Measurements from ENCODE around the gene GK. TPM values are rescaled to one million over a fixed set of nuclear protein-coding genes. Genes with fewer than 3 reads are reported as not detected.
"Not testable (repeated sequence)": the region's sequence is repeated elsewhere in the genome, so short reads cannot be mapped to it uniquely, and the experiment has no call there.

The GK gene
- polyA plus RNA-seq, 1 donor from 2014 or later: 8.1 TPM

- peaks cover 2 to 16% (median 5%) of the 10 kb centered on the region in 3 donors for H3K9me3 Mint-ChIP-seq
- peaks cover 13 to 20% (median 14%) of the 10 kb centered on the region in 3 donors for H3K4me1 Mint-ChIP-seq
- H3K27ac Mint-ChIP-seq: peak overlapping the region in 1 of 3 donors; percentile 81
- peaks cover 3% of the 10 kb centered on the region for H3K36me3 Mint-ChIP-seq
- H3K4me3 Mint-ChIP-seq: no peak overlapping the region
- H3K27me3 Mint-ChIP-seq: no peaks in the 10 kb centered on the region
These were observed 59.0 kb downstream of the GK start for GRCh38 chrX:30712214-30712613.

- H3K27me3 Mint-ChIP-seq: no peaks in the 10 kb centered on the region
- peak overlapping the region in 3 of 4 donors; percentile 37 to 82 (median 81) for H3K4me3 Mint-ChIP-seq
- peak overlapping the region; percentile 31 to 81 (median 80) for H3K27ac Mint-ChIP-seq
- peaks cover 3% of the 10 kb centered on the region for H3K36me3 Mint-ChIP-seq
- peaks cover 13 to 20% (median 14%) of the 10 kb centered on the region in 3 donors for H3K4me1 Mint-ChIP-seq
- H3K9me3 Mint-ChIP-seq: peaks cover 2 to 16% (median 5%) of the 10 kb centered on the region in 3 donors
These were observed 59.9 kb downstream of the GK start for GRCh38 chrX:30713061-30713525.

- Mint-ChIP-seq H3K27me3 (no peaks in the 10 kb centered on the region), H3K4me3 (no peak overlapping the region), H3K27ac (no peak overlapping the region)
These were observed 60.9 kb downstream of the GK start for GRCh38 chrX:30714138-30714537.

DNA sequence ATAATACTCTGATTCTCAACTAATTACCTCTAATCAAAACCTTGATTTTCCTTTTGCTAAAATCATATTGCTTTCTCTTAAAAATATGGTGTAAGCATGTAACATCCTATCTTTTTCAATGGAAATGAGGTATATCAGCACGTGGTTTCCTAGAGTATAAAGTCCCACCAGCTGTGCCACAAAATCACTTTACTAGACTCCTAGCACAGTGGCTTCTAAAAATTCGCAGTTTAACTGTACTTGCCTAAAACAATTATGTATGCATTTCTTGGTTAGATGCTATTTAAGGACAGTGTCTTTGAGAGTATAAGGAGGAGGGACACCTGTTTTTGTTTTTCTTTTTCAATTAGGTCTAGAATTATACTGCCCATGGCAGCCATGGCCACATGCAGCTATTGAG lies 62.8 kb downstream of the GK start:
- Mint-ChIP-seq H3K4me1 (peaks cover 11 to 20% (median 14%) of the 10 kb centered on the region in 3 donors), H3K9me3 (peaks cover 0 to 12% (median 5%) of the 10 kb centered on the region in 3 donors), H3K4me3 (no peak overlapping the region)

More at GRCh38 chrX:30714138-30714537, 60.9 kb downstream of the GK start:
- Mint-ChIP-seq H3K9me3 (peaks cover 2 to 16% (median 5%) of the 10 kb centered on the region in 3 donors), H3K4me1 (peaks cover 13 to 20% (median 14%) of the 10 kb centered on the region in 3 donors), H3K36me3 (peaks cover 3% of the 10 kb centered on the region)

DNA sequence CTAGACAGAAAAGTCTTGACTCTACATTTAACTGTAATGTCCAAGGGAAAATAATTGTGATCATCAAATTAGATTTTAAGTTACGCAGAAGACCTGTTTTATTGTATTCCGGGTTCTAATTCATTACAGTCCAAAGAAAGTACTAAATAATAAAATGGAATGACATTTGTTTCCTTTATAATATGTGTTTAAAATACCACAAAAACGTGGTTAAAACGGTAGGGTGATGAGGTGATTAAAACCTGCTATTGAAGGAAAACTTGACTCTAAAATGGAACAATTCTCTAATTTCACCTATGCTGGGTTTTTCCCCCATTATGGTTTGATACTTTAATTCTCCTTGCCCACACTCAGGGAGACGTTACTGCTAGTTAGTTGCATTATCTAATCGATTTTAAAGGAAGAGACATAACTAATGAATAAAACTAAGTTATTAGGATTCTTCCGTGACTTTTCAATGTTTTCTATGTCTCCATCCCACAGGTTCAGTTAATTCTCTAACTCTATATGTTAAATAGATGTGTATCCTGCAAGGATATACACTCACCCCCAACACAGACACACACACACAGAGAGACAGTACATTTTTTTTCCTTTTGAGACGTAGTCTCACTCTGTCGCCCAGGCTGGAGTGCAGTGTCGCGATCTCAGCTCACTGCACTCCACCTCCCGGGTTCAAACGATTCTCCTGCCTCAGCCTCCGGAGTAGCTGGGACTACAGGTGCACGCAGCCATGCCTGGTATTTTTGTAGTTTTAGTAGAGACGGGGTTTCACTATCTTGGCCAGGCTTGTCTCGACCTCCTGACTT lies 80.8 kb downstream of the GK start:
- H3K9me3 Mint-ChIP-seq: no peaks in the 10 kb centered on the region
- no peak overlapping the region for H3K4me3 Mint-ChIP-seq
- peaks cover 0 to 2% (median 0%) of the 10 kb centered on the region in 3 donors for H3K4me1 Mint-ChIP-seq
- no peaks in the 10 kb centered on the region for H3K36me3 Mint-ChIP-seq
- no peak overlapping the region for H3K27ac Mint-ChIP-seq
- H3K27me3 Mint-ChIP-seq: no peaks in the 10 kb centered on the region

More for the DNA sequence above, 62.8 kb downstream of the GK start:
- no peak overlapping the region for H3K27ac Mint-ChIP-seq
- peaks cover 3% of the 10 kb centered on the region for H3K36me3 Mint-ChIP-seq
- no peaks in the 10 kb centered on the region for H3K27me3 Mint-ChIP-seq

DNA sequence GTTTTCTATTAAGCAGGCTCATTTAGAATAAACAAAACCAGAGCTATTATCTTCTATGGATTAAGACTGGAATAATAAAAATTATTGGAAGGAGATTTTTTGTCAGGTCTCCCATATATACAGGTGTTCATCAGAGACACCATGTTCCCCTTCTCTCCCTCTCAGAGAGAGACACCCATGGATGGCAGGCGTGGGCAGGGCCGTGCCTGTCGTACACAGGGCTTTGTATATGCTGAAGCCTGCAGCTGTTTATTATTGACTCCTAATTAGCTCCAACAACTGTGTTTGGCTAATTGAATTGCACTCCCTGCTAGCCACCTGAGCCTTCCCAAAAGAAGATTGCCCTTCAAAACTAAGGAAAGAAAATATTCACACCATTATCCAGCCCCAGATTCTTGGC lies 81.6 kb downstream of the GK start:
- no peaks in the 10 kb centered on the region for H3K27me3 Mint-ChIP-seq
- no peak overlapping the region for H3K27ac Mint-ChIP-seq
- H3K36me3 Mint-ChIP-seq: no peaks in the 10 kb centered on the region
- H3K4me3 Mint-ChIP-seq: no peak overlapping the region
- no peaks in the 10 kb centered on the region for H3K9me3 Mint-ChIP-seq
- peaks cover 0 to 2% (median 0%) of the 10 kb centered on the region in 3 donors for H3K4me1 Mint-ChIP-seq

GRCh38 chrX:30735839-30736238 lies 82.6 kb downstream of the GK start:
- H3K27me3 Mint-ChIP-seq: no peaks in the 10 kb centered on the region
- H3K36me3 Mint-ChIP-seq: no peaks in the 10 kb centered on the region
- no peak overlapping the region for H3K27ac Mint-ChIP-seq
- no peak overlapping the region for H3K4me3 Mint-ChIP-seq
- H3K9me3 Mint-ChIP-seq: no peaks in the 10 kb centered on the region
- H3K4me1 Mint-ChIP-seq: peaks cover 0 to 2% (median 0%) of the 10 kb centered on the region in 3 donors

DNA sequence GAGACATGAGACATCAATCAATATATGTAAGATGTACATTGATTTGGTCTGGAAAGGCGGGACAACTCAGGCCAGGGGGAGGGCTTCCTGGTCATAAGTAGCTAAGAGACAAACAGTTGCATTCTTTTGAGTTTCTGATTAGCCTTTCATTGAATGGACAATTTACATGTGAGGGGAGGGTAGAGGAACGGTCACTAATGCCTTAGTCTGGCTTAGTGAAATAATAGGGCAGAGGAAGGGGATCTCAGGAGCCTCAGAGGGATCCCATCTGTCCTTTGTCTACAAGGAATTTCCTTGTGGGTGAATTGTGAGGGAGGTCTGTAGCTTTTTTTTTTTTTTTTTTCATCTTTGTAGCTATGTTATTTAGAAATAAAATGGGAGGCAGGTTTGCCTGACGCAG lies 88.3 kb downstream of the GK start:
- H3K9me3 Mint-ChIP-seq: peaks cover 0 to 5% (median 2%) of the 10 kb centered on the region in 3 donors
- H3K4me1 Mint-ChIP-seq: peaks cover 0 to 2% (median 0%) of the 10 kb centered on the region in 3 donors
- no peak overlapping the region for H3K27ac Mint-ChIP-seq
- H3K4me3 Mint-ChIP-seq: no peak overlapping the region
- H3K27me3 Mint-ChIP-seq: peaks cover 4% of the 10 kb centered on the region
- H3K36me3 Mint-ChIP-seq: no peaks in the 10 kb centered on the region

DNA sequence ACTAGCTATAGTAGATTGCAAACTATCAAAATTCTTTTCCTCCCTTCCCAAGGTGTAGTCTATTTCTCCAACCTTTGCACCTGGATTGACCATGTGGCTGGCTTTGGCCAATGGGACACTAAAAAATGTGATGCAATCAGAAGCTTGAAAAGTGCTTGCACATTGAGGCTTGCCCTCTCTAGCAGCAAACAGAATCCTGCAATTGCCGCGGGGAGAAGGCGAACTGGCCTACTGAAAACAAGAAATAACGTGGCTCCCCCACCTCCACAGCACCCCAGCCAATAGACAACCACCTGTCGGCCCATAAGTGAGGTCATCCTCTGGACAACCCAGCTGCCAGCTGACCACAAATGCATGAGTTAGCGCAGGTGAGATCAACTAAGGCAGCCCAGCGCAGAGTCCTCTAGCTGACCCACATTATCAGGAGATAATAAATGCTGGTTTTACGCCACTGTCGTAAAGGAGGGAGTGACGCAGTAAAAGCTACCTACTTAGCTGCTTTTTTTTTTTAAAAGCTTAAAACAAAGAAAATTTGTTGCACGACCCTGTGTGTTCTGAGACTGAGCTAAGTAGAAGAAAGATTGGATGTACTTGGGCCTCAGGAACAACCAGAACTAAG lies 95.2 kb downstream of the GK start:
- Mint-ChIP-seq H3K4me1 (peaks cover 0 to 2% (median 0%) of the 10 kb centered on the region in 3 donors), H3K27ac (no peak overlapping the region), H3K4me3 (no peak overlapping the region), H3K27me3 (peaks cover 7% of the 10 kb centered on the region), H3K36me3 (no peaks in the 10 kb centered on the region), H3K9me3 (peaks cover 0 to 5% (median 3%) of the 10 kb centered on the region in 3 donors)

- Mint-ChIP-seq H3K9me3 (peaks cover 0 to 1% (median 0%) of the 10 kb centered on the region in 3 donors), H3K27ac (no peak overlapping the region), H3K27me3 (peaks cover 5% of the 10 kb centered on the region)
These were observed 98.3 kb downstream of the GK start for GRCh38 chrX:30751497-30751896.

DNA sequence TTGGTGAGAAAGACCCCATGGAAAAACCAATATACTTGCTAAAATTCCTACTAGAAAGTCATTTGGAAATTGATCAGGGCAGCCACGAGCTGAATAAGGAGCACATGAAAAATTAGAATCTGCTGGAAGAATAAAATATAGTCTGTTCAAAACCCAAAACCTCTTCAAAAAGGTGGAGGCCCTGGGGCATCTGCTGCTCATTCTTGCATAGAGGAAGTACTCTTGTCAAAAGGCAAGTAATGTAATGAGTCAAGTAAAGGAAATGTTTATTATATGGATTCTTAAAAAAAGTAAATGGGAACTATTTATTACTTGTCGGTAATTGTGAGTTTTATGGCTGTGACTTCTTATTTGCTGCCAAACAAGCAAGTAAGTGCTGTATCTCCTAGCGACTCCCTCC lies 109.5 kb downstream of the GK start:
- Mint-ChIP-seq H3K9me3 (no peaks in the 10 kb centered on the region), H3K27me3 (no peaks in the 10 kb centered on the region), H3K4me3 (no peak overlapping the region), H3K27ac (peak overlapping the region in 1 of 3 donors; percentile 39), H3K4me1 (no peaks in the 10 kb centered on the region), H3K36me3 (no peaks in the 10 kb centered on the region)

More at GRCh38 chrX:30751497-30751896, 98.3 kb downstream of the GK start:
- Mint-ChIP-seq H3K36me3 (no peaks in the 10 kb centered on the region), H3K4me3 (no peak overlapping the region), H3K4me1 (no peaks in the 10 kb centered on the region)

DNA sequence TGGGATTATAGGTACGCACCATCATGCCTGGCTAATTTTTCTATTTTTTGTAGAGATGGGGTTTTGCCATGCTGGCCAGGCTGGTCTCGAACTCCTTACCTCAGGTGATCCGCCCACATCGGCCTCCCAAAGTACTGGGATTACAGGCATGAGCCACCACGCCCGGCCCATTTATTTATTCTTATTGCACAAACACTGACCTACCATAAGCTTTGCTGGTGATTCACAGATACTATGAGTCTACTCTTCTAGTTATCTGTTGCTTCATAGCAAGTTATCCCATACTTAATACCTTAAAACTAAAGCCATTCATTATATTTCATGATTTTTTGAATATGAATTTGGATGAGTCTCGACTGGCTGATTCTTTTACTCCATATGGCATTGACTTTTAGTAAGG lies 120.5 kb downstream of the GK start:
- not testable (repeated sequence) for H3K27me3 Mint-ChIP-seq, H3K27ac Mint-ChIP-seq

GRCh38 chrX:30777575-30777974 lies 124.4 kb downstream of the GK start:
- H3K27me3 Mint-ChIP-seq: peaks cover 9% of the 10 kb centered on the region
- H3K27ac Mint-ChIP-seq: no peak overlapping the region
- H3K36me3 Mint-ChIP-seq: peaks cover 1% of the 10 kb centered on the region
- no peaks in the 10 kb centered on the region for H3K4me1 Mint-ChIP-seq
- H3K4me3 Mint-ChIP-seq: no peak overlapping the region
- H3K9me3 Mint-ChIP-seq: peaks cover 0 to 6% (median 3%) of the 10 kb centered on the region in 3 donors

More for the DNA sequence above, 120.5 kb downstream of the GK start:
- H3K4me3 Mint-ChIP-seq, H3K36me3 Mint-ChIP-seq, H3K4me1 Mint-ChIP-seq, H3K9me3 Mint-ChIP-seq: not testable (repeated sequence)

- H3K27ac Mint-ChIP-seq: no peak overlapping the region
- H3K27me3 Mint-ChIP-seq: peaks cover 9% of the 10 kb centered on the region
- peaks cover 1% of the 10 kb centered on the region for H3K36me3 Mint-ChIP-seq
- H3K4me1 Mint-ChIP-seq: no peaks in the 10 kb centered on the region
- H3K4me3 Mint-ChIP-seq: no peak overlapping the region
- H3K9me3 Mint-ChIP-seq: peaks cover 0 to 6% (median 3%) of the 10 kb centered on the region in 3 donors
These were observed 126.3 kb downstream of the GK start for GRCh38 chrX:30779453-30780030.

Data from IgD-negative memory B cell (primary cell).